GM12878 (cell line): ENCODE measurements around the gene B9D1. TPM values are rescaled to one million over a fixed set of nuclear protein-coding genes. Genes with fewer than 3 reads are reported as not detected.

Experiments used
- ATAC-seq: fragments of 200-7000 bp; cut with Tn5 transposase; 3 replicates; pipeline ENCODE4 v1.9.1; 2020; ENCODE audit warnings: mild to moderate bottlenecking, moderate library complexity
- BruUV-seq: library from RNA; stranded (reverse); fragments of 400-500 nt; replicated peaks from 2 replicates; lab custom pipeline; 2021; lab: Mats Ljungman, UMichigan
- CTCF ChIA-PET: fragments of 300-600 bp; sonication (Branson Sonifier 250); formaldehyde crosslinking; extraction: SDS; loops from one replicate; lab custom pipeline; 2021; ENCODE audit warnings: inconsistent platforms; lab: Yijun Ruan, JAX
- POLR2A ChIA-PET: fragments of 350-600 bp; formaldehyde crosslinking; extraction: SDS; loops from one replicate; lab custom pipeline; 2021; ENCODE audit warnings: inconsistent platforms; lab: Charles Lee
- RAD21 ChIA-PET: fragments of 300-600 bp; sonication (Branson Sonifier 250); formaldehyde crosslinking; loops from one replicate; lab custom pipeline; 2023; ENCODE audit warnings: antibody characterized with exemption; ENCODE audit not compliant: unreplicated experiment; lab: Charles Lee
- SMC1A ChIA-PET: fragments of 300-600 bp; sonication (Branson Sonifier 250); formaldehyde crosslinking; loops from one replicate; lab custom pipeline; 2023; ENCODE audit not compliant: unreplicated experiment, uncharacterized antibody; lab: Charles Lee
- DNase-seq: peaks from one replicate; pipeline ENCODE4 v3.0.0-alpha.2; 2011; ENCODE audit warnings: low read depth, low spot score
- FAIRE-seq: peaks from 3 replicates; lab custom pipeline; 2011; peaks lifted over from hg19 to GRCh38; lab: Jason Lieb, UNC
- H2AFZ ChIP-seq: 2 replicates; pipeline ENCODE4 v1.6.0; 2011; ENCODE audit warnings: low read depth, low read length, control low read depth; ENCODE audit not compliant: control insufficient read depth
- H3K27ac ChIP-seq: 2 replicates; pipeline ENCODE4 v1.5.1; 2011; ENCODE audit warnings: control low read depth; ENCODE audit not compliant: control insufficient read depth, insufficient read depth
- H3K27me3 ChIP-seq, 2 experiments: replicated peaks in 1 of 2; 2 replicates each; pipeline versions ENCODE4 v1.6.0 to v1.6.1; 2011; ENCODE audit warnings: low read length in 1 of 2; ENCODE audit not compliant: control insufficient read depth in 2 of 2, insufficient read depth in 2 of 2
- H3K36me3 ChIP-seq, 2 experiments: 2 replicates each; pipeline ENCODE4 v1.5.1; 2011; ENCODE audit warnings: low read length in 1 of 2; ENCODE audit not compliant: control insufficient read depth in 2 of 2, insufficient read depth in 2 of 2
- H3K4me1 ChIP-seq: 2 replicates; pipeline ENCODE4 v1.6.1; 2011; ENCODE audit warnings: mild to moderate bottlenecking, low read length, moderate library complexity, mixed read lengths; ENCODE audit not compliant: control insufficient read depth, insufficient read depth
- H3K4me2 ChIP-seq: 2 replicates; pipeline ENCODE4 v1.6.0; 2011; ENCODE audit warnings: control low read depth; ENCODE audit not compliant: control insufficient read depth, insufficient read depth
- H3K4me3 ChIP-seq: fragments of 200-600 bp; sonication (generic); 2 replicates; pipeline ENCODE4 v1.5.1; 2016
- H3K79me2 ChIP-seq: 2 replicates; pipeline ENCODE4 v1.6.0; 2011; ENCODE audit warnings: low read length; ENCODE audit not compliant: control insufficient read depth, insufficient read depth
- H3K9ac ChIP-seq: 2 replicates; pipeline ENCODE4 v1.8.0; 2011; ENCODE audit warnings: low read length, control low read depth, mixed read lengths; ENCODE audit not compliant: control insufficient read depth, insufficient read depth
- H3K9me3 ChIP-seq: replicated peaks from 3 replicates; pipeline ENCODE4 v1.5.1; 2011; ENCODE audit warnings: mild to moderate bottlenecking, low read length; ENCODE audit not compliant: control insufficient read depth, insufficient read depth
- H4K20me1 ChIP-seq: 2 replicates; pipeline ENCODE4 v1.6.0; 2011; ENCODE audit not compliant: control insufficient read depth, insufficient read depth
- CTCF ChIP-seq, 3 experiments: IDR thresholded peaks in 2 of 3; conservative IDR thresholded peaks in 1 of 3; 2 replicates each; pipeline ENCODE4 v1.5.1; 2011; ENCODE audit warnings: low read depth in 3 of 3, low read length in 3 of 3, mild to moderate bottlenecking in 3 of 3, control low read depth in 2 of 3, moderate library complexity in 2 of 3, inconsistent platforms in 1 of 3, mixed read lengths in 1 of 3; ENCODE audit not compliant: control insufficient read depth in 2 of 3, insufficient read depth in 1 of 3; ENCODE audit errors: extremely low read depth in 1 of 3
- EED ChIP-seq: sonication (generic); IDR thresholded peaks from 2 replicates; pipeline ENCODE4 v1.6.1; 2016; ENCODE audit warnings: antibody characterized with exemption, low read depth
- JUNB ChIP-seq: IDR thresholded peaks from 2 replicates; pipeline ENCODE4 v1.6.1; 2016; ENCODE audit warnings: antibody characterized with exemption, mild to moderate bottlenecking
- PRDM15 ChIP-seq: fragments of 450-650 bp; formaldehyde crosslinking; IDR thresholded peaks from 2 replicates; pipeline ENCODE4 v1.4.0; 2020; ENCODE audit warnings: mild to moderate bottlenecking, moderate library complexity
- USF1 ChIP-seq: IDR thresholded peaks from 2 replicates; pipeline ENCODE4 v1.6.1; 2011; ENCODE audit warnings: borderline replicate concordance, low read depth, mild to moderate bottlenecking, moderate library complexity, mixed read lengths, low read length; ENCODE audit not compliant: insufficient read depth; ENCODE audit errors: extremely low read length
- WGBS: methylation state at CpG from one replicate; pipeline ENCODE4 v1.1.6; 2016; ENCODE audit warnings: low lambda C conversion rate; ENCODE audit not compliant: insufficient replicate concordance, insufficient coverage; ENCODE audit errors: missing lambda C conversion rate; 5-methylcytosine and 5-hydroxymethylcytosine counted together
- in situ Hi-C: fragments of 300-500 bp; cut with MboI; formaldehyde crosslinking; loops from 9 replicates; pipeline ENCODE4 v1.14.3; 2018; ENCODE audit warnings: mixed read lengths
- intact Hi-C: fragments of 100-400 bp; cut with micrococcal nuclease; formaldehyde crosslinking; loops from one replicate; pipeline ENCODE4 v1.14.2; 2022; ENCODE audit not compliant: unreplicated experiment
- polyA plus RNA-seq, 11 experiments: library from polyadenylated mRNA; depleted of rRNA in 4 of 11; unstranded in 6 of 11; stranded (reverse) in 5 of 11; fragments of >200 nt; fragmentation: Nextera tagmentation in 4 of 11; fragmentation: Illumina TruSeq in 1 of 11; extraction: Ambion mirVana in 4 of 11; extraction: Trizol in 1 of 11; gene quantifications; 1 replicate in 1 of 11; 2 replicates in 10 of 11; pipeline versions ENCODE4 v1.2.1 to v1.2.3, GENCODE V29; 2011 to 2016; ENCODE audit warnings: inconsistent platforms in 2 of 11, missing spikeins in 2 of 11, low read depth in 1 of 11
- total RNA-seq, 4 experiments: library from RNA; depleted of rRNA in 3 of 4; stranded (reverse); fragments of >200 nt in 3 of 4; fragmentation: Illumina TruSeq in 1 of 4; extraction: Trizol in 1 of 4; gene quantifications; 2 replicates each; pipeline versions ENCODE4 v1.2.1 to v1.2.3, GENCODE V29; 2013 to 2021
- TF ChIP-seq, protein P1 (sequence below): fragments of 450-650 bp; IDR thresholded peaks from 2 replicates; pipeline ENCODE4 v1.6.1; 2016; ENCODE audit warnings: mild to moderate bottlenecking

Gene B9D1
- total and polyA plus RNA-seq, 10 of the 15 experiments (the other 5 are each of a cell fraction or from before 2014, with no cell fraction given), result 5.9 to 18.3 (median 9.8) TPM

DNA sequence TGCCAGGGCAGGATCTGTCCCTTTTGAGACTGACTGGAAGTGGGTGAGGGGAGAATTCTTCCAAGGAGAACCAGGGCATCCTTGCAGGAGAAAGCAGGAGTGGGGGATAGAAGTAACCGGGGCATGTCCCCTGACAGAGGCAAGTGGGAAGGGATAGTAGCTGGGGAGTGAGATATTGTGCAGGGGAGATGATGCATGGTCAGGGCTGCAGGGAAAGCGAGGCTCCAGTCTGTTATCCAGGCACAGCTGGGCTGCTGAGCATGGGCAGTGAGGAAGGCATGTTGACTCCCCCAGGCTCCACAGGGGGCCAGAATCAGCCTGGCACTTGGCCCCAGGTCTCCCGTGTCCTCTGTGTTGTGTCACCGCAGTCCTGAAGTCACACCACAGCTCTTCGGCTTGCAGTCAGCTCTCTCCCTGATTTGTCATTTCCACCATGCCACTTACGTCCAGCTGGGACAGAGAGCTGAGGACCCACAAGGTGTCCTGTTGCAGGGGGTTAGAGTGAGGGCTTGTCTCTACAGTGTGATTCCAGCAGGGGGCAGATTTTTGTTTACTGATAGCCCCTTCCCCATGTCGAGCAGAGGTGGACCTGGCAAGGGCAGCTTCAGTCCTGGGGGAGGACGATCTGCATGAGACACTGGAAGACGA, 40.9 kb downstream of the B9D1 start:
- ATAC-seq, result no peak
- Histone ChIP-seq H3K27ac (no peak overlapping the region), H3K4me1 (no peaks in the 10 kb centered on the region), H4K20me1 (no peaks in the 10 kb centered on the region), H2AFZ (no peak overlapping the region), H3K4me3 (no peak overlapping the region), H3K79me2 (no peaks in the 10 kb centered on the region), H3K36me3 (no peaks in the 10 kb centered on the region), H3K9me3 (no peaks in the 10 kb centered on the region), H3K4me2 (no peak overlapping the region), H3K9ac (no peak overlapping the region), H3K27me3 (no peaks in the 10 kb centered on the region)
- RAD21 ChIA-PET, result no interaction called here
- SMC1A ChIA-PET, result interaction anchor here (0.6 to 1.5 kb wide), 2 partner anchors 14 to 16 kb away, joined by 3 to 4 read pairs; no protein-coding TSS in a partner anchor
- TF ChIP-seq JUNB, result no peak
- 0 out of 6 replicates have a peak, but pooled peaks of 1 of the 3 experiments have one; percentile 10 for TF ChIP-seq CTCF (IDR thresholded peaks at IDR 0.05 in 2 of 3, conservative IDR thresholded peaks at IDR 0.05 in 1 of 3; ENCODE audit: control insufficient read depth in 2 of 3, extremely low read depth in 1 of 3, insufficient read depth in 1 of 3, low read depth in 3 of 3, low read length in 3 of 3)
- BruUV-seq, result no TSS peak
- in situ Hi-C loops, result no loop called here
- intact Hi-C loops, result no loop called here
- 67% methylated on average over 9 of the region's 9 CpGs for WGBS
- CTCF ChIA-PET, result interaction anchor here (2.1 to 5.3 kb wide), 2 partner anchors 17 to 41 kb away, joined by 5 to 20 read pairs; partner anchors contain the start of gene B9D1
- POLR2A ChIA-PET, result interaction anchor here (0.6 to 1.0 kb wide), 2 partner anchors 27 to 39 kb away, joined by 3 read pairs; no protein-coding TSS in a partner anchor
- FAIRE-seq, result no peak
- DNase-seq, result no peak

DNA sequence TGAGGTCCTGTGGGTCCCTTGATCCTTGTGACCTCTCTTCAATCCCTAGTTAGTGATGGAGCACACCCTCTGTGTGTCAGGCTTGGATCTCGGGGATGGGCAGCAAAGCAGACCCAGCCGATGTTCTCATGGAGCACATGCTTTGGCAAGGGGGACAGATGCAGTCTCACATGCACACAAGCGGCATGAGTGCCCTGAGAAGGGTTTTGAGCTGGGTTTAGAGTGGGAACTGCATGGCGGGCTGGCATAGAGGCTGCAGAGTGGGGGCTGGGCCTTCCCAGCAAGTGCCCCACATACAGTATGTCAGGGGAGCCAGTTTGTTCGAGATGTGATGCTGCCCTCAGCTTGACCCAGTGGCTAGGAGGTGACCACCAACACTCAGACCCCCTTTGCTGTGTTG, 41.6 kb downstream of the B9D1 start:
- Histone ChIP-seq H3K27ac (no peak overlapping the region), H3K79me2 (no peaks in the 10 kb centered on the region), H3K4me2 (no peak overlapping the region), H4K20me1 (no peaks in the 10 kb centered on the region), H2AFZ (no peak overlapping the region), H3K4me1 (no peaks in the 10 kb centered on the region), H3K9ac (no peak overlapping the region), H3K27me3 (no peaks in the 10 kb centered on the region), H3K36me3 (no peaks in the 10 kb centered on the region), H3K9me3 (no peaks in the 10 kb centered on the region), H3K4me3 (no peak overlapping the region)
- FAIRE-seq, result no peak
- in situ Hi-C loops, result no loop called here
- ChIA-PET RAD21 (no interaction called here), CTCF (interaction anchor here (5.3 kb wide), 1 partner anchor 18 kb away, joined by 20 read pairs; no protein-coding TSS in a partner anchor), POLR2A (interaction anchor here (1.0 kb wide), 2 partner anchors 15 to 38 kb away, joined by 3 read pairs; no protein-coding TSS in a partner anchor), SMC1A (interaction anchor here (0.6 kb wide), 1 partner anchor 14 kb away, joined by 3 read pairs; no protein-coding TSS in a partner anchor)
- 34% methylated on average over 5 of the region's 5 CpGs for WGBS
- no peak for DNase-seq
- intact Hi-C loops, result no loop called here
- no TSS peak for BruUV-seq
- no peak for ATAC-seq
- TF ChIP-seq EED (no peak), USF1 (no peak), PRDM15 (CRISPR knock-in tag) (no peak)
- TF ChIP-seq, protein P1, sequence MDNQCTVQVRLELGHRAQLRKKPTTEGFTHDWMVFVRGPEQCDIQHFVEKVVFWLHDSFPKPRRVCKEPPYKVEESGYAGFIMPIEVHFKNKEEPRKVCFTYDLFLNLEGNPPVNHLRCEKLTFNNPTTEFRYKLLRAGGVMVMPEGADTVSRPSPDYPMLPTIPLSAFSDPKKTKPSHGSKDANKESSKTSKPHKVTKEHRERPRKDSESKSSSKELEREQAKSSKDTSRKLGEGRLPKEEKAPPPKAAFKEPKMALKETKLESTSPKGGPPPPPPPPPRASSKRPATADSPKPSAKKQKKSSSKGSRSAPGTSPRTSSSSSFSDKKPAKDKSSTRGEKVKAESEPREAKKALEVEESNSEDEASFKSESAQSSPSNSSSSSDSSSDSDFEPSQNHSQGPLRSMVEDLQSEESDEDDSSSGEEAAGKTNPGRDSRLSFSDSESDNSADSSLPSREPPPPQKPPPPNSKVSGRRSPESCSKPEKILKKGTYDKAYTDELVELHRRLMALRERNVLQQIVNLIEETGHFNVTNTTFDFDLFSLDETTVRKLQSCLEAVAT, result no peak
